ENCODE data around the gene SERPINB6. TPM values are rescaled to one million over a fixed set of nuclear protein-coding genes. Genes with fewer than 3 reads are reported as not detected.

Gene SERPINB6
- total RNA-seq, 2 experiments from 2014 or later: 9.1 to 14.3 TPM

DNA sequence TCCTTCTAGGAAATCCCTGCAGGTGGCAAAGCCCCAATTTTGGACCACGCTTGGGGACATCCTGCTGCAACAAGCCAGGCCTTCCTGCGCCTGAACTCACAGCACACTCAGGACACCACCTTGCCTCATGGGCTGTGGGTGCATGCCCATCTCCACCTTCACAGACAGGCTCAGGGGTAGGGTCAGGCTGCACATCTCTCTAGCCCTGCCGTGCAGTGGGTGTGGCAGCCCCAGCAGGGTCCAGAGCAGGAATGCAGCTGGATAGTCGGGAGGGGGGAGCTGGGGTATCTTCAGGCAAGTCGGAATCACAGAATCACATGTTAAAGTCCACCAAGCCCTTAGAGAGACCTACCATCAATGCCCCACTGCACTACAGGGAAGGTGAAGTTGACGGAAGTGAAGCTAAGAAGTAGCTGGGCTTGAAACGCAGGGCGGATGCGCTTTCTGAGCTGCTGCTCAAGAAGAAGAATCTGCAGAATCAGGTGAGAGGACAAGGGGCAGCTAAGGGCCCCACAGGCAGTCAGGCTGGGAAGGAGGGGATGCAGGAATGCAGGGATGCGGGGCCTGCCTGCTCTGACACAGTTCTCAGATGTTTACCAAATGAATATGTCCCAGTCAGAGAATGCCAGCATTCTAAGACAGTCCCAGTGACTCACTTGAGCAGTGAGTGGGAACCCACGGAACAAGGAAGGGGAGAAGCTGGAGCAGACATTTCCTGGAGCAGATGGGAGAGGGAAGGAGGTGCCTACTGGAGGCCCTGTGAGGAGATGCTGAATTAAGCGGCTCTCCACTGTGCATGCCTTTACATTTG is 11.3 kb downstream of the SERPINB6 start:
- Mint-ChIP-seq H3K4me3 (no peak overlapping the region), H3K4me1 (peaks cover 3% of the 10 kb centered on the region), H3K27ac (no peak overlapping the region), H3K27me3 (no peaks in the 10 kb centered on the region), H3K36me3 (ENCODE audit: low read depth) (no peaks in the 10 kb centered on the region), H3K9me3 (no peaks in the 10 kb centered on the region)
- POLR2A ChIA-PET: no interaction called here
- CTCF ChIA-PET: no interaction called here
- DNase-seq: no peak

DNA sequence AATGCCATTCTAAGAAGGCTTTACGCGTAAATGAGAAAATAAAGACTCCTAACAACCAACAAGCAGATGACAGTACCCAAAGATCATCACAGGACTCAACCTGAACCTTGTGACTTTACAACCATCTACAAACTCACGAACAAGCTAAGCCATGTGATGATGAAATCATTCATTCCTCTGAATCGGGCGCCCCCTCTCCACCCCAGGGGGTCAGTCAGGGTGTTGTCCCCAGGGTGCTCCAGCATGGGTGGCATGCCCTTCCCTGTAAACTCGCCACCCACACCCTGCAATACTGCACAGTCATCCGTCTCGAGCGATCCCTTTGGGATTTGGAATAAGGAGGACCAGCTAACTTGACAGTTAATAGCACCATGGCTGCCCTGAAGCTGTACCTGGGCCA is 12.6 kb downstream of the SERPINB6 start:
- no peaks in the 10 kb centered on the region for H3K27me3 Mint-ChIP-seq
- H3K4me1 Mint-ChIP-seq: peaks cover 3% of the 10 kb centered on the region
- ChIA-PET CTCF (interaction anchor here (1.4 kb wide), 1 partner anchor 113 kb away, joined by 4 read pairs; no protein-coding TSS in a partner anchor), POLR2A (no interaction called here)
- H3K27ac Mint-ChIP-seq: no peak overlapping the region
- no peaks in the 10 kb centered on the region for H3K9me3 Mint-ChIP-seq
- no peak overlapping the region for H3K4me3 Mint-ChIP-seq
- H3K36me3 Mint-ChIP-seq (ENCODE audit: low read depth): no peaks in the 10 kb centered on the region
- no peak for DNase-seq

DNA sequence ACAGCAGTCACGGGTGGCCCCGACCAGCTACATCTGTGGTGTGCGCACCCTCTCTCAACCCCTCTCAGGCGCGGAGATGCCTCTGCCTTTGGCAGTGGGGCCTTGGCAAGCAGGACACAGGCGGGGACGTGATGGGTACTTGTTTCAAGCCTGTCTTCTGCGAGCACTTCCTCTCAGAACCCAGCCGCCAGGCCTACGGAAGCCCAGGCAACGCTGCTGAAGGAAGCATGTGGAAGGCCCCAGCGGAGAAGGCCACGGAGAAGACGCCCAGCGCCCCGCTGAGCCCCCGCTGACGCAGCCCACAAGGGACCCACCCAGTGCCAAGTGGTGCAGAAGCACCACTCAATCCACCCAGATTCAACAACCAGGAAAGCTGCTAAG is 13.0 kb downstream of the SERPINB6 start:
- ChIA-PET POLR2A (no interaction called here), CTCF (interaction anchor here (1.4 kb wide), 1 partner anchor 112 kb away, joined by 4 read pairs; no protein-coding TSS in a partner anchor)
- H3K9me3 Mint-ChIP-seq: no peaks in the 10 kb centered on the region
- H3K27me3 Mint-ChIP-seq: no peaks in the 10 kb centered on the region
- H3K36me3 Mint-ChIP-seq (ENCODE audit: low read depth): no peaks in the 10 kb centered on the region
- no peak for DNase-seq
- peaks cover 3% of the 10 kb centered on the region for H3K4me1 Mint-ChIP-seq
- no peak overlapping the region for H3K27ac Mint-ChIP-seq
- H3K4me3 Mint-ChIP-seq: no peak overlapping the region

DNA sequence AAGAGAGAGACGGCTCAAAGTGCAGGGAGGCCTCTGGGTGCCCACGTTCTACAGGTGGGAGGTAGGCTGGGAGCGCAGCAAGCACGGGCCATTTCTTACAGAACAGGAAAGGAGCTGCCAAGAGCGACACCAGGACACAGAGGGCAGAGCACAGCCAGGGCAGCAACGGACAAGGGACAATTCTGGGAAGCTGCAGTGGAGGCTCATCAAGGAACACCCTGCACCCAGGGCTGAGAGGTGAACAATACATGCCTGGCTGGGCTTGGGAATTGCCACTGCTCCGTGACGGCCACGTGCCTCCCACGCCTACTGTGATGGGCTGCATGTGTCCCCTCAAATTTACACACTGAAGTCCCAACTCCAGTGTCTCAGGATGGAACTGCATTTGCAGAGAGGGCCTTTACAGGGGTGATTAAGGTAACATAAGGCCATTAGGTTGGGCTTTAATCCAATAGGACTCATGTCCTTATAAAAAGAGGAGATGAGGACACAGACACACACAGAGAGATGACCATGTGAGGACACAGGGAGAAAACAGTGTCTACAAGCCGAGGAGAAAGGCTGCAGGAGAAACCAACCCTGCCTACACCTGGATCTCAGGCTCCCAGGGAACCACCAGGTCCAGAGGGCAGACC is 13.6 kb downstream of the SERPINB6 start:
- Mint-ChIP-seq H3K36me3 (ENCODE audit: low read depth) (no peaks in the 10 kb centered on the region), H3K4me3 (no peak overlapping the region), H3K9me3 (no peaks in the 10 kb centered on the region), H3K27ac (no peak overlapping the region), H3K27me3 (no peaks in the 10 kb centered on the region), H3K4me1 (peaks cover 5% of the 10 kb centered on the region)
- CTCF ChIA-PET: interaction anchor here (1.1 to 1.4 kb wide), 2 partner anchors 9 to 112 kb away, joined by 4 read pairs; no protein-coding TSS in a partner anchor
- POLR2A ChIA-PET: no interaction called here
- no peak for DNase-seq

DNA sequence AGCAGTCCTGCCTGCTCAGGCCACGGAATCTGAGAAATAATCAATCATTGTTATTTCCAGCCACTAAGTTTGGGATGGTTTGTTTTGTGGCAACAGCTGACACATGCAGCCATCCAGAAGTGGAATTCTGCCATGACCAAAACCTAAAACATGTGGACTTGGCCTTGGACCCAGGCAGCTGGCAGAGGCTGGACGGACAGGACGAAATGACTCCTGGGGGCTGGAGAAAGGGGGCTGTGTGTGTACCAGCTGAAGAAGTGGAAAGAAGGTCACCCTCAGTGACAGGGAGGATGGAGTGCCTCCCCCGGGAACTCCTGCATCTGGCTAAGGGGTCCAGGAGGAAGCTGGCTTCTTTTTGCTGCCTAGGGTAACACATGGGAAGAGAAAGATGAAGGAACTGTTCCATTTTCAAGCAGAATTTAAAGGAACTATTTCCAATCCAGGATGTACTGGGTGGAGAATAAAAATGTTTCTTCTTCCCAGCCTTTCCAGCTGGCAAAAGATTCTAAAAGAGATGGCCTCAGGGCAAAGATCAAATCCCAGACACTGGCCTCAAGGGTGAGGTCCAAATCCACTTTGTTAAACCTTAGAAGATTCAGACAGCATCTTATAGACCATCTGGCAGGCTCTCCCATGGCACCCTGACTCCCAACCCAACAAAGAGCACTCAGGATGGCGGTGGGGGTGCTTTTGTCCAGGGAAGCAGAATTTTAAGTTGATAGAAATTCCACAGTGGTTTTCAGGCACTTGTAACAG is 14.3 kb downstream of the SERPINB6 start:
- H3K27ac Mint-ChIP-seq: no peak overlapping the region
- peaks cover 10% of the 10 kb centered on the region for H3K4me1 Mint-ChIP-seq
- no peaks in the 10 kb centered on the region for H3K9me3 Mint-ChIP-seq
- DNase-seq: no peak
- ChIA-PET CTCF (interaction anchor here (1.1 kb wide), 1 partner anchor 9 kb away, joined by 4 read pairs; no protein-coding TSS in a partner anchor), POLR2A (no interaction called here)
- no peak overlapping the region for H3K4me3 Mint-ChIP-seq
- H3K36me3 Mint-ChIP-seq (ENCODE audit: low read depth): no peaks in the 10 kb centered on the region
- no peaks in the 10 kb centered on the region for H3K27me3 Mint-ChIP-seq

DNA sequence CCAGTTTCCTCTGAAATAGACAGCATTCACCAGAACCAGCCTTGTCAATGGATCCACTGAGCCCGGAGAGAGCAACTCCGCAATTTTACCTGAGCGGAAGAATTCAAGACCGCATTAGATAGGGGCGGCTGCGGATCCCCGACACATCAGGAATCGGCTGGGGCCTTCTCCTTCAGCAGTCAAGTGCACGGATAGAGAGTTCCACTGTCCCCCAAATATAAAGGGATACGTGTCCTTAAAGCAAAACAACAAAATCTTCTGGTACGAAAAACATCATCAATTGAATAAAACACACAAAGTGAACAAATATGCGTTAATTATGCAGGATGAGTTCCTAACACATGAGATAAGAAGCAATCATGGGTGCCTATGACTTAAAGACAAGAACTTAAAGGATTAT is 18.3 kb downstream of the SERPINB6 start:
- no peak overlapping the region for H3K27ac Mint-ChIP-seq
- H3K4me1 Mint-ChIP-seq: peaks cover 8% of the 10 kb centered on the region
- no peak for DNase-seq
- H3K9me3 Mint-ChIP-seq: no peaks in the 10 kb centered on the region
- no peaks in the 10 kb centered on the region for H3K36me3 Mint-ChIP-seq (ENCODE audit: low read depth)
- H3K4me3 Mint-ChIP-seq: no peak overlapping the region
- no peaks in the 10 kb centered on the region for H3K27me3 Mint-ChIP-seq
- ChIA-PET POLR2A (no interaction called here), CTCF (interaction anchor here (1.0 to 2.0 kb wide), 11 partner anchors 9 to 107 kb away, joined by 3 to 14 read pairs (median 5); partner anchors contain the start of gene SERPINB6)

DNA sequence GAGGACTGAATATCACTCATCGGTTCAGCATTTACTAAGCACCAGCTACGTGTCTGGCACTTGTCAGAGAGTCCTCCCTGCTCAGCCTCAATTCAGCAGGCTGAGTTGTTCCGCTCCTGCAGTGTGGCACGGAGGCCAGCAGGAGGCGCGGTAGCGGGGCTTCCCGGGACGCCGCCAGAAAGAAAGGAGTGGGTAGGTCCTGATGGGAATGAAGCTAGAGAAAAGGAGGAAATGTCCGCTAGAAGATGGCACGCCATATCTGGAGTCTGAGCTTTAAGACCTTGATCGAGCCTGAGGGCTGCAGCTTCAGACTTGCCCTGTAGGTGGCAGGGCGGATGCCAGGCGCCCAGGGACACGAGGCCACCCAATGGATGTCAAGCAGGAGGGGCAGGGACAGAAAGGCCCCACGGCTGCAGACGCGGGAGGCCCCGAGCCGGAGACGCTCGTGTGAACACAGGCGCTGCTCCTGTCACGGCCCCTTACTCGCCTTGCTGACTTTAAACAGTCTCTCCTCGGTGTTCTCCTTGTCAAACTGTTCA is 18.7 kb downstream of the SERPINB6 start:
- Mint-ChIP-seq H3K27ac (peak overlapping the region; percentile 25), H3K36me3 (ENCODE audit: low read depth) (no peaks in the 10 kb centered on the region), H3K4me3 (peak overlapping the region; percentile 36), H3K4me1 (peaks cover 8% of the 10 kb centered on the region), H3K9me3 (no peaks in the 10 kb centered on the region), H3K27me3 (no peaks in the 10 kb centered on the region)
- CTCF ChIA-PET: interaction anchor here (0.9 to 2.0 kb wide), 16 partner anchors 9 to 162 kb away, joined by 3 to 14 read pairs (median 4); partner anchors contain the start of gene SERPINB6
- peak; percentile 59 for DNase-seq
- POLR2A ChIA-PET: no interaction called here

DNA sequence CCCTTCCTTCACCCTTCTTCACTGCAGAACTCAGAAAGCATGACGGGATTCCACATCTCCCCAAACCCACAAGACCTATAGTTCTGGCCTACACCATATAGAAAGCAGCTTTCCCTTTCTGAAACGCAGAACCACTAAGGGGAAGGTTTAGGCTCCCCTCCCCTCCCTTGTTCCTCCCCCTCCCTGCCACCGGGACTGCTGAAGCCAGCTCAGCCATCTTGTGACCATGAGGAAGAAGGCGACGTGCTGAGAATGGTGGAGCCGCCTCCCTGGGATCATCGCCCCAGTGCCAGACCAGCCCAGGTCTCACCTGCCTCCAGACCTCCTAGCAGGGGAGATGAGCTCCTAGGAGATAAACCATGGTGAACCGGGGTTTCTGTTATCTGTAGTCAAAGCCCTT is 19.6 kb downstream of the SERPINB6 start:
- no peak for DNase-seq
- no peaks in the 10 kb centered on the region for H3K9me3 Mint-ChIP-seq
- no peaks in the 10 kb centered on the region for H3K36me3 Mint-ChIP-seq (ENCODE audit: low read depth)
- POLR2A ChIA-PET: no interaction called here
- CTCF ChIA-PET: interaction anchor here (0.9 to 2.0 kb wide), 12 partner anchors 8 to 161 kb away, joined by 3 to 14 read pairs (median 5); partner anchors contain the start of gene SERPINB6
- peaks cover 6% of the 10 kb centered on the region for H3K4me1 Mint-ChIP-seq
- no peaks in the 10 kb centered on the region for H3K27me3 Mint-ChIP-seq
- H3K27ac Mint-ChIP-seq: no peak overlapping the region
- no peak overlapping the region for H3K4me3 Mint-ChIP-seq

DNA sequence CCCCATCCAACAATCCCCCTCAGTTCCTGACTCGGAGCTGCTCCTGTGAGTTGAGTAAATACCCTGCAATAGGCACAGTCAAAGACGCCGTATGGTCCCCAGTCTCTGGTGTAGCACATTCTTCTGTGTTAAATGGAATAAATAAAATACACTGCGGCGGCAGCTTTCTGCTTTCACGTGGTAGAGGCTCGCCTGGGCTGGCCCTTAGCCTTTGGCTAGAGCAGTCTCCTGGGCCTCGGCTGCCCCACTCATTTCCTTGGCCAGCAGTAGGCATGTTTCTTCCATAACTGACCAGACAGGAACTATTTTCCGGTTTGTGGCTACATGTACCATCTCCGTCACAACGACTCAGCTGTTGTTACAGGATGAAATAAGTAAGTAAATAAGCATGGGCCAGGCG is 20.7 kb downstream of the SERPINB6 start:
- ChIA-PET CTCF (interaction anchor here (1.1 to 1.7 kb wide), 2 partner anchors 38 to 103 kb away, joined by 3 to 4 read pairs; no protein-coding TSS in a partner anchor), POLR2A (no interaction called here)
- Mint-ChIP-seq H3K9me3 (no peaks in the 10 kb centered on the region), H3K27ac (no peak overlapping the region), H3K4me3 (no peak overlapping the region), H3K27me3 (no peaks in the 10 kb centered on the region), H3K36me3 (ENCODE audit: low read depth) (no peaks in the 10 kb centered on the region), H3K4me1 (peaks cover 6% of the 10 kb centered on the region)
- DNase-seq: no peak

DNA sequence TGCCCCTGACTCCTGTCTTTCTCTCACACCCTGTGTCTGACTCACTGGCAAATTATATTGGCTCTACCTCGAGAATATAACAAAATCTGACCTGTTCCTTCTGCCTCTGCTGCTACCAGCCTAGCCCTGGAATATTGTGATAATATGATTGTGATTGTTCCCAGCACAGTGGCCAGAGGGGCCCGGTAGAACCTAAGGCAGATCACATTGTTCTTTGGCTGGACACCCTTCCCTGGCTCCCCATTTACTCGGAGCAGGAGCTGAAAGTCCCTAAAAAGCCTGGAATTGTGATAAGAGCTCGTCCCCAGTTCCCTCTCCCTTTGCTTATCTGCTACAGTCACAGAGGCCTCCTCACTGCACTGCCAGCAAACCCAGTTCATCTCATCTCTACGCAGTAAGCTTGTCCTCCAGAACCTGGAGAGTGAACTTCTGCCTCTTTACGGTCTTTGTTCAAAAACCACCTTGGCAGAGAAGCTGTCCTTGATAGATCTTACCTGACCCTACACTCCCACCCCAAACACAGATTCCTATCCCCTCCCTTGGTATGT is 21.8 kb downstream of the SERPINB6 start:
- no peak for DNase-seq
- no peak overlapping the region for H3K4me3 Mint-ChIP-seq
- H3K4me1 Mint-ChIP-seq: peaks cover 8% of the 10 kb centered on the region
- CTCF ChIA-PET: interaction anchor here (0.7 to 1.7 kb wide), 4 partner anchors 20 to 104 kb away, joined by 3 to 4 read pairs (median 3); no protein-coding TSS in a partner anchor
- no peaks in the 10 kb centered on the region for H3K9me3 Mint-ChIP-seq
- POLR2A ChIA-PET: no interaction called here
- no peak overlapping the region for H3K27ac Mint-ChIP-seq
- no peaks in the 10 kb centered on the region for H3K27me3 Mint-ChIP-seq
- peaks cover 2% of the 10 kb centered on the region for H3K36me3 Mint-ChIP-seq (ENCODE audit: low read depth)

DNA sequence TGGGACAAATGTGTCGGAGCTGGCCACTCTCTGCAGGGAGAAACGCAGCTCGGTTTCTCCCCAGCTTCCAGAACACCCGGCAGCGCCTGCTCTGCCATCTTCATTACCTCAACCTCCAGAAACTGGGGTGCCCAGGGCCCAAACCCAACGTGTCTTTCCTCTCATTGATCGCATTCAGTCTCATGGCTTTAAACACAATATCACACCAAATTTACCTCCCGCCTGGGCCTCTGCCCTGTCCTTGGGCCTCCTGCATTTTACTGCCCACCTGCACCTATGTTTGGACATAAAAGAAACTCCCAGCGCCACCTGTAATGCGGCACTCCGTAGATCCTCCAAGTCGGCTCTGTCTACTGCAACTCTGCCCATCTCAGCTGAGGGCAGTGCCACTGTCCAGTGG is 22.2 kb downstream of the SERPINB6 start:
- POLR2A ChIA-PET: no interaction called here
- CTCF ChIA-PET: interaction anchor here (1.0 kb wide), 1 partner anchor 20 kb away, joined by 3 read pairs; no protein-coding TSS in a partner anchor
- Mint-ChIP-seq H3K9me3 (no peaks in the 10 kb centered on the region), H3K36me3 (ENCODE audit: low read depth) (peaks cover 2% of the 10 kb centered on the region), H3K4me3 (no peak overlapping the region), H3K27ac (no peak overlapping the region), H3K27me3 (no peaks in the 10 kb centered on the region), H3K4me1 (peaks cover 8% of the 10 kb centered on the region)
- DNase-seq: no peak

DNA sequence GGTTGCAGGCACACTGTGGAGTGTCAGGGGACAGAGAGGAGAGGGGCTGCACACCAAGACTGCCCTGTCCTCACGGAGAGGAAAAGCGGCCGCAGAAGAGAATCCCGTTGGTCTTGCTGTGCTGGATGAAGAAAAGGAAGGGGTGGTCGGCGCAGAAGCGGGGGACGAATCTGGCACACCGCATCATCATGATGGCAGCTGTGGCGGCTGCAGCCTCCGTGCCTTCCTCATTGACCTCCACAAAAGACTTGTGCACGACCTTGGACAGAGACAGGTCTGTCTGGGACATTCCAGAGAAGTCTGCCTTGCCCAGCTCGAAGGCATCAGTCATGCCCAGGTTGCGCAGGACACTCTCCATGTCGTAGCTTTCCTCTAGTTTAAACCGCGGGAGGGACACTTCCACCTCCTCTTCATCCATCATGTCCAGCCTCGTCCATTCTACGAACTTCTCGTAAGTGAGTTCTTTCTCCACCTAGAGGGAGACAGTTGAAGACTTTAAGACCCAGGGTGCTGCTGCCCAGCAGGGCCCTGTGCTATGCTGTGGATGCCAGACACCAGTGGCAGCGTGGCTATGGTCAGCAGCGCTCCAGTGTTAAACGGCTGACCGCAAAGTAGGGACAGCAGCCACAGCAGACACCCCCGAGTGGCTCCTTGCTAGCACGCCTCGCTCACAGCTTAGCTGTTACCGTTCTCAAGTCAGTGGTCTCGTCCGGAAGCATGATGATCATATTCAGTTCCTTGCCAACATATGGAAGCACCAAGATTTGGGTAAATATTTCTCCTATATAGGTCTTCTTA is 22.9 kb downstream of the SERPINB6 start:
- POLR2A ChIA-PET: no interaction called here
- Mint-ChIP-seq H3K27ac (no peak overlapping the region), H3K4me3 (no peak overlapping the region), H3K4me1 (peaks cover 11% of the 10 kb centered on the region), H3K9me3 (no peaks in the 10 kb centered on the region), H3K36me3 (ENCODE audit: low read depth) (peaks cover 2% of the 10 kb centered on the region), H3K27me3 (no peaks in the 10 kb centered on the region)
- CTCF ChIA-PET: no interaction called here
- DNase-seq: no peak
